Osteoblast (primary cell): ENCODE data around the gene PIMREG. TPM values are rescaled to one million over a fixed set of nuclear protein-coding genes. Genes with fewer than 3 reads are reported as not detected.

Source experiments
- DNase-seq: peaks from one replicate; pipeline ENCODE4 v3.0.0; 2011; ENCODE audit warnings: low spot score, mixed read lengths; ENCODE audit not compliant: insufficient read length; ENCODE audit errors: missing footprints
- H2AFZ ChIP-seq: 2 replicates; pipeline ENCODE4 v1.6.0; 2011; ENCODE audit warnings: mild to moderate bottlenecking, low read length
- H3K27ac ChIP-seq: 2 replicates; pipeline ENCODE4 v1.5.1; 2011; ENCODE audit warnings: mild to moderate bottlenecking, low read depth, low read length, moderate library complexity
- H3K27me3 ChIP-seq: 2 replicates; pipeline ENCODE4 v1.6.0; 2012; ENCODE audit warnings: mild to moderate bottlenecking, control low read depth, inconsistent platforms, low read length, moderate library complexity; ENCODE audit not compliant: insufficient read depth
- H3K36me3 ChIP-seq: 2 replicates; pipeline ENCODE4 v1.5.1; 2011; ENCODE audit warnings: mild to moderate bottlenecking, low read length, control low read depth, moderate library complexity; ENCODE audit not compliant: insufficient read depth
- H3K4me1 ChIP-seq: 2 replicates; pipeline ENCODE4 v1.5.1; 2011; ENCODE audit warnings: mild to moderate bottlenecking, low read length, control low read depth, moderate library complexity; ENCODE audit not compliant: insufficient read depth
- H3K4me2 ChIP-seq: 2 replicates; pipeline ENCODE4 v1.6.0; 2011; ENCODE audit warnings: mild to moderate bottlenecking, low read length; ENCODE audit not compliant: insufficient read depth
- H3K4me3 ChIP-seq: fragments of 200-600 bp; sonication (generic); 3 replicates; pipeline ENCODE4 v1.5.1; 2012; ENCODE audit warnings: mild to moderate bottlenecking, low read length, inconsistent platforms; ENCODE audit not compliant: insufficient read depth
- H3K79me2 ChIP-seq: 2 replicates; pipeline ENCODE4 v1.6.0; 2012; ENCODE audit warnings: mild to moderate bottlenecking, low read length, control low read depth, inconsistent platforms; ENCODE audit not compliant: insufficient read depth
- H3K9me3 ChIP-seq: 2 replicates; pipeline ENCODE4 v1.5.1; 2011; ENCODE audit warnings: low read depth, low read length, control low read depth
- H4K20me1 ChIP-seq: 2 replicates; pipeline ENCODE4 v1.6.0; 2012; ENCODE audit warnings: mild to moderate bottlenecking, low read length, control low read depth; ENCODE audit not compliant: insufficient read depth
- CTCF ChIP-seq: IDR thresholded peaks from 2 replicates; pipeline ENCODE4 v1.5.1; 2011; ENCODE audit warnings: mild to moderate bottlenecking, low read depth, low read length, moderate library complexity; ENCODE audit errors: extremely low read depth
- total RNA-seq: library from RNA; depleted of rRNA; stranded (reverse); fragments of >200 nt; gene quantifications from 2 replicates; pipeline ENCODE4 v1.2.3, GENCODE V29; 2012

PIMREG gene
- total RNA-seq, 1 donor, result 5.1 TPM

- H3K4me3 ChIP-seq, result no peak overlapping the region
- no peaks in the 10 kb centered on the region for H3K9me3 ChIP-seq
- H3K27ac ChIP-seq, result no peak overlapping the region
- no peak overlapping the region for H2AFZ ChIP-seq
- H4K20me1 ChIP-seq, result no peaks in the 10 kb centered on the region
- peaks cover 4% of the 10 kb centered on the region for H3K27me3 ChIP-seq
- TF ChIP-seq CTCF, result no peak
- H3K36me3 ChIP-seq, result peaks cover 16% of the 10 kb centered on the region
- no peaks in the 10 kb centered on the region for H3K79me2 ChIP-seq
- peak; percentile 47 for DNase-seq
- H3K4me2 ChIP-seq, result no peak overlapping the region
- H3K4me1 ChIP-seq, result peaks cover 7% of the 10 kb centered on the region
These were observed 6.9 kb downstream of the PIMREG start for GRCh38 chr17:6450926-6451832.

- peaks cover 14% of the 10 kb centered on the region for H3K36me3 ChIP-seq
- H3K79me2 ChIP-seq, result no peaks in the 10 kb centered on the region
- peaks cover 16% of the 10 kb centered on the region for H3K4me1 ChIP-seq
- peaks cover 4% of the 10 kb centered on the region for H3K27me3 ChIP-seq
- TF ChIP-seq CTCF, result no peak
- no peak overlapping the region for H2AFZ ChIP-seq
- H3K9me3 ChIP-seq, result no peaks in the 10 kb centered on the region
- H3K4me2 ChIP-seq, result no peak overlapping the region
- peak; percentile 62 for DNase-seq
- no peak overlapping the region for H3K4me3 ChIP-seq
- H4K20me1 ChIP-seq, result no peaks in the 10 kb centered on the region
- no peak overlapping the region for H3K27ac ChIP-seq
These were observed 8.4 kb downstream of the PIMREG start for GRCh38 chr17:6452471-6453266.

- Histone ChIP-seq H3K9me3 (no peaks in the 10 kb centered on the region), H3K4me2 (no peak overlapping the region), H4K20me1 (no peaks in the 10 kb centered on the region), H3K36me3 (peaks cover 12% of the 10 kb centered on the region), H3K27ac (no peak overlapping the region), H3K4me3 (no peak overlapping the region), H3K4me1 (peaks cover 16% of the 10 kb centered on the region), H3K79me2 (no peaks in the 10 kb centered on the region), H3K27me3 (peaks cover 4% of the 10 kb centered on the region), H2AFZ (no peak overlapping the region)
- TF ChIP-seq CTCF, result no peak
- DNase-seq, result peak; percentile 74
These were observed 9.2 kb downstream of the PIMREG start for GRCh38 chr17:6453279-6454024.
